IMR-90 (cell line): ENCODE results near the gene DDN. TPM values are rescaled to one million over a fixed set of nuclear protein-coding genes. Genes with fewer than 3 reads are reported as not detected.

ENCODE experiments used
- ATAC-seq: fragments of 200-7000 bp; cut with Tn5 transposase; 2 replicates; pipeline ENCODE4 v1.9.1; 2020; ENCODE audit warnings: low read depth, mild to moderate bottlenecking, moderate library complexity
- BruUV-seq: library from RNA; stranded (reverse); fragments of 400-500 nt; replicated peaks from 2 replicates; lab custom pipeline; 2021; lab: Mats Ljungman, UMichigan
- CTCF ChIA-PET: fragments of 300-600 bp; formaldehyde crosslinking; extraction: SDS; loops from one replicate; lab custom pipeline; 2021; ENCODE audit warnings: antibody characterized with exemption; lab: Yijun Ruan, JAX
- POLR2A ChIA-PET: fragments of 300-600 bp; sonication (Branson Sonifier 250); formaldehyde crosslinking; loops from one replicate; lab custom pipeline; 2022; ENCODE audit warnings: antibody characterized with exemption; ENCODE audit not compliant: unreplicated experiment; lab: Charles Lee
- DNase-seq: peaks from one replicate; pipeline ENCODE4 v3.0.0; 2013
- H2AFZ ChIP-seq: replicated peaks from 2 replicates; pipeline ENCODE3; 2013; ENCODE audit warnings: low read length, mild to moderate bottlenecking; ENCODE audit not compliant: poor library complexity
- H2AK5ac ChIP-seq: 2 replicates; pipeline ENCODE4 v1.6.1; 2013; ENCODE audit warnings: low read depth, low read length, inconsistent platforms
- H2AK9ac ChIP-seq: replicated peaks from 2 replicates; pipeline ENCODE3; 2013; ENCODE audit warnings: mild to moderate bottlenecking, low read depth, low read length, moderate library complexity; ENCODE audit not compliant: poor library complexity
- H2BK120ac ChIP-seq: 2 replicates; pipeline ENCODE4 v1.6.1; 2013; ENCODE audit warnings: low read depth, low read length, inconsistent platforms
- H2BK15ac ChIP-seq: 3 replicates; pipeline ENCODE4 v1.6.1; 2013; ENCODE audit warnings: low read depth, low read length, inconsistent platforms
- H2BK20ac ChIP-seq: 2 replicates; pipeline ENCODE4 v1.6.1; 2013; ENCODE audit warnings: low read depth, mild to moderate bottlenecking, inconsistent platforms, low read length, moderate library complexity
- H2BK5ac ChIP-seq: 2 replicates; pipeline ENCODE4 v1.6.1; 2013; ENCODE audit warnings: mild to moderate bottlenecking, low read depth, low read length, inconsistent platforms; ENCODE audit not compliant: poor library complexity, severe bottlenecking
- H3K14ac ChIP-seq: replicated peaks from 2 replicates; pipeline ENCODE4 v1.6.1; 2013; ENCODE audit warnings: low read depth, low read length, inconsistent platforms
- H3K18ac ChIP-seq: 2 replicates; pipeline ENCODE4 v1.6.1; 2013; ENCODE audit warnings: low read depth, low read length, control low read depth
- H3K23ac ChIP-seq: 2 replicates; pipeline ENCODE4 v1.6.1; 2013; ENCODE audit warnings: low read depth, low read length, inconsistent platforms
- H3K27ac ChIP-seq: 2 replicates; pipeline ENCODE4 v1.5.1; 2013; ENCODE audit warnings: mild to moderate bottlenecking, control low read depth, low read length; ENCODE audit not compliant: insufficient read depth
- H3K27me3 ChIP-seq: 2 replicates; pipeline ENCODE4 v1.6.1; 2013; ENCODE audit warnings: low read length; ENCODE audit not compliant: control insufficient read depth, insufficient read depth
- H3K36me3 ChIP-seq: 2 replicates; pipeline ENCODE4 v1.6.1; 2013; ENCODE audit warnings: low read length, mixed read lengths; ENCODE audit not compliant: control insufficient read depth, insufficient read depth
- H3K4ac ChIP-seq: 2 replicates; pipeline ENCODE4 v1.6.1; 2013; ENCODE audit warnings: low read depth, low read length, inconsistent platforms
- H3K4me1 ChIP-seq: 2 replicates; pipeline ENCODE4 v1.6.1; 2013; ENCODE audit warnings: low read length, mixed read lengths; ENCODE audit not compliant: control insufficient read depth, insufficient read depth
- H3K4me2 ChIP-seq: 2 replicates; pipeline ENCODE4 v1.6.1; 2013; ENCODE audit warnings: low read depth, mild to moderate bottlenecking, control low read depth, low read length, moderate library complexity
- H3K4me3 ChIP-seq: 2 replicates; pipeline ENCODE4 v1.5.1; 2013; ENCODE audit warnings: low read depth, mild to moderate bottlenecking, control low read depth, low read length, moderate library complexity; ENCODE audit not compliant: insufficient read depth
- H3K56ac ChIP-seq: 2 replicates; pipeline ENCODE4 v1.6.1; 2013; ENCODE audit warnings: low read length, inconsistent platforms; ENCODE audit not compliant: insufficient read depth; ENCODE audit errors: extremely low read depth
- H3K79me1 ChIP-seq, 2 experiments: 2 replicates each; pipeline ENCODE4 v1.6.1; 2013; ENCODE audit warnings: low read length in 2 of 2, inconsistent platforms in 1 of 2, low read depth in 1 of 2
- H3K9ac ChIP-seq: 2 replicates; pipeline ENCODE4 v1.6.1; 2013; ENCODE audit warnings: low read depth, low read length, control low read depth
- H3K9me1 ChIP-seq: 2 replicates; pipeline ENCODE4 v1.6.1; 2013; ENCODE audit warnings: low read length, inconsistent platforms; ENCODE audit not compliant: insufficient read depth
- H3K9me3 ChIP-seq: 2 replicates; pipeline ENCODE4 v1.6.1; 2013; ENCODE audit warnings: low read length; ENCODE audit not compliant: control insufficient read depth, insufficient read depth
- H4K20me1 ChIP-seq: 2 replicates; pipeline ENCODE4 v1.6.1; 2013; ENCODE audit warnings: low read length, inconsistent platforms; ENCODE audit not compliant: insufficient read depth
- H4K5ac ChIP-seq: 2 replicates; pipeline ENCODE4 v1.6.1; 2013; ENCODE audit warnings: mild to moderate bottlenecking, low read depth, low read length, control low read depth
- H4K8ac ChIP-seq, 2 experiments: 2 replicates each; pipeline ENCODE4 v1.6.1; 2013; ENCODE audit warnings: low read depth in 2 of 2, low read length in 2 of 2, control low read depth in 1 of 2, inconsistent platforms in 1 of 2
- H4K91ac ChIP-seq: 2 replicates; pipeline ENCODE4 v1.6.1; 2013; ENCODE audit warnings: low read depth, low read length, inconsistent platforms; ENCODE audit not compliant: insufficient read depth
- BHLHE40 ChIP-seq: fragments of 150-350 bp; IDR thresholded peaks from 2 replicates; pipeline ENCODE4 v1.6.1; 2016; ENCODE audit warnings: mild to moderate bottlenecking, low read depth, low read length
- CEBPB ChIP-seq: IDR thresholded peaks from 2 replicates; pipeline ENCODE4 v1.6.1; 2012; ENCODE audit warnings: low read depth, low read length, improper control_type of control experiment
- CHD1 ChIP-seq: IDR thresholded peaks from 2 replicates; pipeline ENCODE4 v1.6.1; 2012; ENCODE audit warnings: low read depth, low read length, improper control_type of control experiment
- CTCF ChIP-seq: conservative IDR thresholded peaks from 2 replicates; pipeline ENCODE4 v1.5.1; 2012; ENCODE audit warnings: mild to moderate bottlenecking, low read depth, low read length, improper control_type of control experiment
- ELK1 ChIP-seq: fragments of 150-350 bp; IDR thresholded peaks from 2 replicates; pipeline ENCODE4 v1.6.1; 2016; ENCODE audit warnings: low read depth, mild to moderate bottlenecking, low read length, moderate library complexity, borderline replicate concordance
- FOS ChIP-seq: fragments of 150-350 bp; IDR thresholded peaks from 2 replicates; pipeline ENCODE4 v1.6.1; 2016; ENCODE audit warnings: low read depth, low read length
- MAFK ChIP-seq: IDR thresholded peaks from 2 replicates; pipeline ENCODE4 v1.6.1; 2012; ENCODE audit warnings: low read depth, low read length, improper control_type of control experiment
- MAZ ChIP-seq: IDR thresholded peaks from 2 replicates; pipeline ENCODE4 v1.6.1; 2012; ENCODE audit warnings: low read depth, mild to moderate bottlenecking, low read length, improper control_type of control experiment, moderate library complexity, borderline replicate concordance
- MXI1 ChIP-seq: IDR thresholded peaks from 2 replicates; pipeline ENCODE4 v1.6.1; 2012; ENCODE audit warnings: low read depth, mild to moderate bottlenecking, low read length, moderate library complexity, borderline replicate concordance
- NFE2L2 ChIP-seq: fragments of 150-350 bp; IDR thresholded peaks from 2 replicates; pipeline ENCODE4 v1.6.1; 2016; ENCODE audit warnings: low read depth, mild to moderate bottlenecking, low read length
- POLR2A ChIP-seq: IDR thresholded peaks from 2 replicates; pipeline ENCODE4 v1.6.1; 2012; ENCODE audit warnings: mild to moderate bottlenecking, low read depth, low read length
- RAD21 ChIP-seq: IDR thresholded peaks from 2 replicates; pipeline ENCODE4 v1.6.1; 2012; ENCODE audit warnings: low read length, improper control_type of control experiment
- RCOR1 ChIP-seq: IDR thresholded peaks from 2 replicates; pipeline ENCODE4 v1.6.1; 2012; ENCODE audit warnings: mild to moderate bottlenecking, low read length, improper control_type of control experiment; ENCODE audit not compliant: insufficient replicate concordance
- RFX5 ChIP-seq: IDR thresholded peaks from 2 replicates; pipeline ENCODE4 v1.8.0; 2012; ENCODE audit warnings: low read depth, mild to moderate bottlenecking, low read length, moderate library complexity
- SMC3 ChIP-seq: fragments of 150-350 bp; IDR thresholded peaks from 2 replicates; pipeline ENCODE4 v1.6.1; 2016; ENCODE audit warnings: low read depth, mild to moderate bottlenecking, antibody characterized with exemption, low read length, moderate library complexity
- dilution Hi-C: fragments of 300-500 bp; cut with HindIII; formaldehyde crosslinking; loops from one replicate; pipeline ENCODE4 v1.14.3; 2018; ENCODE audit warnings: low sequenced_read_pairs; ENCODE audit not compliant: unreplicated experiment
- in situ Hi-C: fragments of 300-500 bp; cut with MboI; formaldehyde crosslinking; loops from 3 replicates; pipeline ENCODE4 v1.14.3; 2019; ENCODE audit warnings: low sequenced_read_pairs, inconsistent platforms, mixed read lengths
- intact Hi-C: fragments of 100-400 bp; cut with micrococcal nuclease; formaldehyde crosslinking; loops from 2 replicates; pipeline ENCODE4 v1.10.0; 2022
- polyA plus RNA-seq, 3 experiments: library from polyadenylated mRNA; depleted of rRNA; stranded (reverse); fragments of >200 nt; gene quantifications; 2 replicates each; pipeline ENCODE4 v1.2.3, GENCODE V29; 2012; ENCODE audit warnings: low replicate concordance in 1 of 3
- total RNA-seq: library from RNA; depleted of rRNA; stranded (reverse); fragments of >200 nt; gene quantifications from 2 replicates; pipeline ENCODE4 v1.2.3, GENCODE V29; 2012
- TF ChIP-seq, protein P1 (sequence below): fragments of 150-350 bp; IDR thresholded peaks from 2 replicates; pipeline ENCODE4 v1.6.1; 2017; ENCODE audit warnings: mild to moderate bottlenecking, antibody characterized with exemption, low read length, low read depth

DDN gene
- total and polyA plus RNA-seq, 2 of the 4 experiments (the other 2 are of a cell fraction), result 0.18 to 0.21 TPM

DNA sequence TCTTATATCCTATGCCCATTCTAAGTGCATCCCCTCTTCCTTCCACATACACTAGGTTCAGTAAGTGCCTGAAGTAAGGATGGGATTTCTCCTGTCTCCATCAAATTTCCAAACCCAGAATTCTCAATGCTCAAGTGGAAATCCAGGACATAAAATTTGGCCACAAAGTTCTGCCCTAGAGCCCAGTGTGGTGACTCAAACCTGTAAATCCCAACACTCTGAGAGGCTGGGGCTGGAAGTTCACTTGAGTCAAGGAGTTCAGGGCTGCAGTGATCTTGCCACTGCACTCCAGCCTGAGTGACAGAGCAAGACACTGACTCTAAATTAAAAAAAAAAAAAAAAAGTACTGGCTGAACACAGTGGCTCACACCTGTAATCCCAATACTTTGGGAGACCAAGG, 37.4 kb downstream of the DDN start:
- no peak overlapping the region for H3K4me2 ChIP-seq
- intact Hi-C loops, result no loop called here
- POLR2A ChIA-PET, result no interaction called here

More for the DNA sequence above, 37.4 kb downstream of the DDN start:
- TF ChIP-seq MAZ (no peak), RAD21 (no peak), MXI1 (no peak), FOS (no peak), RFX5 (no peak), CTCF (no peak), RCOR1 (no peak), CEBPB (no peak), CHD1 (no peak), ELK1 (no peak), BHLHE40 (no peak), POLR2A (no peak), NFE2L2 (no peak), MAFK (no peak), SMC3 (no peak)
- TF ChIP-seq, protein P1, sequence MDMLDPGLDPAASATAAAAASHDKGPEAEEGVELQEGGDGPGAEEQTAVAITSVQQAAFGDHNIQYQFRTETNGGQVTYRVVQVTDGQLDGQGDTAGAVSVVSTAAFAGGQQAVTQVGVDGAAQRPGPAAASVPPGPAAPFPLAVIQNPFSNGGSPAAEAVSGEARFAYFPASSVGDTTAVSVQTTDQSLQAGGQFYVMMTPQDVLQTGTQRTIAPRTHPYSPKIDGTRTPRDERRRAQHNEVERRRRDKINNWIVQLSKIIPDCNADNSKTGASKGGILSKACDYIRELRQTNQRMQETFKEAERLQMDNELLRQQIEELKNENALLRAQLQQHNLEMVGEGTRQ, result no peak
- no peak overlapping the region for H3K56ac ChIP-seq
- in situ Hi-C loops (no loop called here), dilution Hi-C loops (no loop called here)
- no peak overlapping the region for H2BK5ac ChIP-seq
- 0 out of 2 replicates have a peak, but pooled peaks cover 1% of the 10 kb centered on the region for H3K4me1 ChIP-seq
- no peak overlapping the region for H4K8ac ChIP-seq
- no peak overlapping the region for H3K14ac ChIP-seq
- no peak overlapping the region for H3K27ac ChIP-seq
- no peak overlapping the region for H2BK120ac ChIP-seq
- H3K9ac ChIP-seq, result no peak overlapping the region
- H3K9me1 ChIP-seq, result no peaks in the 10 kb centered on the region
- H3K27me3 ChIP-seq, result peaks cover 29% of the 10 kb centered on the region
- H2AK9ac ChIP-seq, result no peak overlapping the region
- no peaks in the 10 kb centered on the region for H3K36me3 ChIP-seq
- no peak overlapping the region for H2AK5ac ChIP-seq
- H4K5ac ChIP-seq, result no peak overlapping the region
- no TSS peak for BruUV-seq
- H4K91ac ChIP-seq, result no peak overlapping the region
- CTCF ChIA-PET, result no interaction called here
- no peak overlapping the region for H2BK20ac ChIP-seq
- no peaks in the 10 kb centered on the region for H3K9me3 ChIP-seq
- H3K4me3 ChIP-seq, result no peak overlapping the region
- ATAC-seq (no peak), DNase-seq (no peak)
- H4K20me1 ChIP-seq, result no peaks in the 10 kb centered on the region
- H3K79me1 ChIP-seq, result peaks cover 0 to 4% of the 10 kb centered on the region in 2 experiments; a peak in 2 of 4 replicates
- no peak overlapping the region for H2BK15ac ChIP-seq
- no peak overlapping the region for H3K18ac ChIP-seq
- H3K23ac ChIP-seq, result no peak overlapping the region
- no peak overlapping the region for H2AFZ ChIP-seq
- H3K4ac ChIP-seq, result no peak overlapping the region
